Body of pancreas (tissue), 4 donors: Measurements from ENCODE around the gene CHD6. TPM values are rescaled to one million over a fixed set of nuclear protein-coding genes. Genes with fewer than 3 reads are reported as not detected.

Experiments used
- ATAC-seq: fragments of 150-250 bp; one replicate; pipeline ENCODE4 v1.9.1; 2016
- DNase-seq, 4 donors: peaks; one replicate each; pipeline ENCODE4 v3.0.0-alpha.2; 2019
- H3K27ac ChIP-seq, 4 donors: fragments of 200-600 bp; sonication (generic); 1 replicate in 3 of 4; 2 replicates in 1 of 4; pipeline versions ENCODE4 v1.5.1 to v1.6.1; 2016 to 2019; ENCODE audit warnings: mild to moderate bottlenecking in 1 of 4, mixed read lengths in 1 of 4, moderate library complexity in 1 of 4
- H3K27me3 ChIP-seq, 2 donors: fragments of 200-600 bp; sonication (generic); one replicate each; pipeline ENCODE4 v1.6.0; 2016; ENCODE audit warnings: mild to moderate bottlenecking in 1 of 2
- H3K36me3 ChIP-seq, 2 donors: fragments of 200-600 bp; sonication (generic); replicated peaks in 1 of 2; 2 replicates each; pipeline ENCODE4 v1.5.1; 2016; ENCODE audit warnings: low read depth in 2 of 2; ENCODE audit not compliant: insufficient read depth in 1 of 2
- H3K4me1 ChIP-seq: fragments of 200-600 bp; sonication (generic); one replicate; pipeline ENCODE4 v1.6.0; 2016
- H3K4me3 ChIP-seq, 2 donors: fragments of 200-600 bp; sonication (generic); 1 replicate in 1 of 2; 2 replicates in 1 of 2; pipeline ENCODE4 v1.5.1; 2016 to 2019
- H3K9me3 ChIP-seq, 3 donors: fragments of 200-600 bp; sonication (generic); 1 replicate in 2 of 3; 2 replicates in 1 of 3; pipeline ENCODE4 v1.5.1; 2016
- POLR2A ChIP-seq, 3 donors: fragments of 450-650 bp; IDR thresholded peaks; one replicate each; pipeline ENCODE4 v1.6.1; 2016; ENCODE audit warnings: antibody characterized with exemption in 3 of 3, mild to moderate bottlenecking in 2 of 3
- WGBS, 2 donors: methylation state at CpG; one replicate each; pipeline ENCODE4 v1.1.5; 2017; 5-methylcytosine and 5-hydroxymethylcytosine counted together
- intact Hi-C: fragments of 100-400 bp; cut with DNase I; formaldehyde crosslinking; loops from one replicate; pipeline ENCODE4 v1.15.1; 2023
- total RNA-seq, 2 donors: library from RNA; depleted of rRNA; stranded (reverse); fragments of >200 nt; gene quantifications; one replicate each; pipeline ENCODE4 v1.1.0, GENCODE V29; 2016
- TF ChIP-seq, protein P1 (sequence below), 7 experiments: fragments of 450-650 bp in 4 of 7; fragments of 200-600 bp in 3 of 7; sonication (generic) in 3 of 7; IDR thresholded peaks; one replicate each; pipeline ENCODE4 v1.5.1; 2016 to 2019; ENCODE audit warnings: antibody characterized with exemption in 7 of 7

The CHD6 gene
- total RNA-seq, 2 donors from 2014 or later, result 21.8 to 43.5 TPM

- no peak for DNase-seq
- Histone ChIP-seq H3K36me3 (peaks cover 0 to 14% of the 10 kb centered on the region in 2 donors), H3K4me1 (no peaks in the 10 kb centered on the region), H3K27ac (no peak overlapping the region), H3K27me3 (no peaks in the 10 kb centered on the region), H3K4me3 (no peak overlapping the region), H3K9me3 (no peaks in the 10 kb centered on the region)
- ATAC-seq, result no peak
- intact Hi-C loops, result no loop called here
- no peak for TF ChIP-seq POLR2A (IDR thresholded peaks at IDR 0.05)
- TF ChIP-seq, protein P1, sequence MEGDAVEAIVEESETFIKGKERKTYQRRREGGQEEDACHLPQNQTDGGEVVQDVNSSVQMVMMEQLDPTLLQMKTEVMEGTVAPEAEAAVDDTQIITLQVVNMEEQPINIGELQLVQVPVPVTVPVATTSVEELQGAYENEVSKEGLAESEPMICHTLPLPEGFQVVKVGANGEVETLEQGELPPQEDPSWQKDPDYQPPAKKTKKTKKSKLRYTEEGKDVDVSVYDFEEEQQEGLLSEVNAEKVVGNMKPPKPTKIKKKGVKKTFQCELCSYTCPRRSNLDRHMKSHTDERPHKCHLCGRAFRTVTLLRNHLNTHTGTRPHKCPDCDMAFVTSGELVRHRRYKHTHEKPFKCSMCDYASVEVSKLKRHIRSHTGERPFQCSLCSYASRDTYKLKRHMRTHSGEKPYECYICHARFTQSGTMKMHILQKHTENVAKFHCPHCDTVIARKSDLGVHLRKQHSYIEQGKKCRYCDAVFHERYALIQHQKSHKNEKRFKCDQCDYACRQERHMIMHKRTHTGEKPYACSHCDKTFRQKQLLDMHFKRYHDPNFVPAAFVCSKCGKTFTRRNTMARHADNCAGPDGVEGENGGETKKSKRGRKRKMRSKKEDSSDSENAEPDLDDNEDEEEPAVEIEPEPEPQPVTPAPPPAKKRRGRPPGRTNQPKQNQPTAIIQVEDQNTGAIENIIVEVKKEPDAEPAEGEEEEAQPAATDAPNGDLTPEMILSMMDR (IDR thresholded peaks at IDR 0.05), result no peak
These were observed 173.4 kb downstream of the CHD6 start for GRCh38 chr20:41444821-41445220.

DNA sequence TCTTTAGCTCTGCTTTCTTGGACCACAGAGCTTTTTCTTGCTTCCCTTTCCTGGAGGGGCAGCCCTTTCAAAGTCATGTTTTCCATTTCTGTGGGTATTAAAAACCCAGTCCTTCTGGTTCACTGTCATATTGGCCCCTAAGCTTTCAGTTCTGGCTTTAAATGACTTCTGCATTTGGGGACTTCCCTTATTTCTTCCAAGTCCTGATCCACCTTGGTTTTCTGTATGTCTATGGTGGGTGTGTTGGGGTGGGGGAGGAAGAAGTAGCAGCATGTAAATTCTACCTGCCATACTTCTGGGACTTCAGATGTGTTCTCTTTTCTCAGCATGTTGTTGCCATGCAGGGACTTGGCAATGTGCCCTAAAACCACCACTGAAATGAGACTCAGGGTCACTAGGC is 174.5 kb downstream of the CHD6 start:
- Histone ChIP-seq H3K4me3 (no peak overlapping the region), H3K27me3 (no peaks in the 10 kb centered on the region), H3K36me3 (peaks cover 0 to 19% of the 10 kb centered on the region in 2 donors), H3K9me3 (no peaks in the 10 kb centered on the region), H3K27ac (no peak overlapping the region), H3K4me1 (no peaks in the 10 kb centered on the region)
- intact Hi-C loops, result no loop called here
- ATAC-seq, result no peak
- DNase-seq, result no peak
- TF ChIP-seq, protein P1 (IDR thresholded peaks at IDR 0.05), result no peak
- no peak for TF ChIP-seq POLR2A (IDR thresholded peaks at IDR 0.05)

DNA sequence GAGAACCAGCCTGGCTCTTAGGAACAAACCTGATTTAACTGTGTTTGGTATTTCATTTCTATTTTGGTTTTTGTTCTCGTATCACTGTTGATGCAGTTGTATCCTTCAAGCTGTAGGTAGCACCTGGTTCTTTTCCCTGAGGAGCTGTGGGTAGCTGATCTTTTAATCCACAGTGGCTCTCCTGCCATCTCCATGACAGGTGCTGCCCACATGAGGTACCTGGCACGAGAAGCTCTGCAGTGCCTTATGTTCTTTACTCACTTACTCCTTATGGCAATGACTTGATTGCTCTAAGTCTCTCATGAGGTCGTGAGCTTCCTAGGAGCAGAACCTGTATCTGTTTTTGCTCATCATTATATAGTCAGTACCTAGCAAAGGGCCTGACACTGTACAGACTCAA is 177.3 kb downstream of the CHD6 start:
- DNase-seq (no peak), ATAC-seq (no peak)
- intact Hi-C loops, result no loop called here
- no peak for TF ChIP-seq POLR2A (IDR thresholded peaks at IDR 0.05)
- Histone ChIP-seq H3K36me3 (peaks cover 0 to 12% of the 10 kb centered on the region in 2 donors), H3K9me3 (no peaks in the 10 kb centered on the region), H3K27me3 (no peaks in the 10 kb centered on the region), H3K4me3 (no peak overlapping the region), H3K4me1 (no peaks in the 10 kb centered on the region), H3K27ac (no peak overlapping the region)
- 50 to 51% methylated on average over 3 of the region's 3 CpGs for WGBS, 2 donors

GRCh38 chr20:41437836-41438235 is 180.3 kb downstream of the CHD6 start:
- Histone ChIP-seq H3K36me3 (peaks cover 0 to 7% of the 10 kb centered on the region in 2 donors), H3K27me3 (no peaks in the 10 kb centered on the region), H3K27ac (no peak overlapping the region), H3K4me1 (no peaks in the 10 kb centered on the region), H3K4me3 (no peak overlapping the region), H3K9me3 (no peaks in the 10 kb centered on the region)
- no peak for DNase-seq
- WGBS, 2 donors, result 60 to 85% methylated on average over 2 of the region's 2 CpGs
- TF ChIP-seq, protein P1 (IDR thresholded peaks at IDR 0.05), result no peak
- no peak for TF ChIP-seq POLR2A (IDR thresholded peaks at IDR 0.05)
- intact Hi-C loops, result no loop called here
- no peak for ATAC-seq

DNA sequence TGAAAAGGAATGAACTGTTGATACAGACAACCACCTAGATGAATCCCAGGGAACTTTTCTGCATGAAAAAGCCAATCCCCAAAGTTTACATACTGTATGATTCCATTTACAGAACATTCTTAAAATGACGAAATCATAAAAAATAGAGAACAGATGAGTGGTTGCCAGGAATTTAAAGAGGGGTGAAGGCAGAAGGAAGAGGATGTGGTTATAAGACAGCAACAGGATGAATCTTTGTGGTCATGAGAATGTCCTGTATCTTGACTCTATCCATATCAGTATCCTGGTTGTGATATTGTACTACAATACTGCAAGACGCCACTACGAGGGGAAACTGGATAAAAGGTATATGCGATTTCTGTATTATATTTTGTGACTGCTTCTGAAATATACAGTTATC is 181.5 kb downstream of the CHD6 start:
- H3K4me1 ChIP-seq, result no peaks in the 10 kb centered on the region
- intact Hi-C loops, result no loop called here
- TF ChIP-seq, protein P1 (IDR thresholded peaks at IDR 0.05), result no peak
- TF ChIP-seq POLR2A (IDR thresholded peaks at IDR 0.05), result no peak
- ATAC-seq (no peak), DNase-seq (no peak)
- no peaks in the 10 kb centered on the region for H3K27me3 ChIP-seq
- H3K27ac ChIP-seq, result no peak overlapping the region
- H3K4me3 ChIP-seq, result no peak overlapping the region
- H3K36me3 ChIP-seq, result peaks cover 0 to 7% of the 10 kb centered on the region in 2 donors
- WGBS, 2 donors, result 75 to 91% methylated on average over 4 of the region's 4 CpGs
- no peaks in the 10 kb centered on the region for H3K9me3 ChIP-seq
